ENCODE results near the gene CNPY3.
"Not testable (repeated sequence)": the region's sequence is repeated elsewhere in the genome, so short reads cannot be mapped to it uniquely, and the experiment has no call there.

The CNPY3 gene

DNA sequence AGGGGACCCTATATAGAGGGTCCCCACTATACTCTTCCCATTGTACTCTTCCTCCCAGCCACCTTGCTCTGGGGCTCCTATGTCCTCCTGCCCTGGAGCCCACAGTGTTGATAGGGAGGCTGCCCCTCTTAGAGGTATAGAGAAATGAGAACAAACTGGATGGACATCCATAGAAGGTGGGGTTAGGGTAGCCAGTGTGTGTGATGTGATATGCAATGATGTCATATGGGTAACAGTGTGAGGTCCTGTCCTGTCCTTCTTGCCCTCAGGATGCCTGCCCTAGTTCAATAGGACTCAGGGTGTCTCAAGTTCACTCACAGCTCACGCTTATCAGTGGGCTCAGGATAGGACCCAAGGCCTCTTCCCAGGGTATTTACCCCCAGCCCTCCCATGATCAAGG lies 13.0 kb upstream of the CNPY3 start:
- DNase-seq = no peak

DNA sequence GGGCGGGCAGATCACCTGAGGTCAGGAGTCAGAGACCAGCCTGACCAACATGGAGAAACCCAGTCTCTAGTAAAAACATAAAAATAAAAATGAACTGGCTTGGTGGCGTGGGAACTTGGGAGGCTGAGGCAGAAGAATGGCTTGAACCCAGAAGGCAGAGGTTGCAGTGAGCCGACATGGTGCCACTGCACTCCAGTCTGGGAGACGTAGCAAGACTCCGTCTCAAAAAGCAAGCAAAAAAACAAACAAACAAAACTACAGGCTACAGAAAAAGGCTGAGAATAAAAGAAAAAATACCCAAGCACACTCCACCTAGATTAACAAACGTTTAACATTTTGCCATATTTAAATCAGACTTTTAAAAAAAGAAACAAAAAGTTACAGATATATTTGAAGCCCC lies 7.5 kb upstream of the CNPY3 start:
- DNase-seq = no peak

DNA sequence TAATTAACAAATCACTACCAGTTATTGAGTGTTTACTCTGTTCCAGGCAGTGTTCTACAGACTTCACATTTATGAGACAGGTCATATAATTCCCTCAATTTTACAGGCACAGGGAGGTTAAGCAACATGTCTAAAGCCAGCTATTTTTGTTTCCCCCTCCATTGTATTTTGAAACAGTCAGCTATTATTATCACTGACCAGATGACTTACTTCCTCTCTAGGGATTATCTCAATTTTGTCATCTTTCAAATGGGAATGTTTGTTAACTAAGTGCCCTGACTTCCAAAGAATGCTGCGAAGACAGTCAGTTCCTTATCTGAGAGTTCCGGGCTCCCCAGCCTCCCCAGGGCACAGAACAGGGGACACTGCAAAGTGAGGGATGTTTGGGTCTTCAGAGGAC lies 5.6 kb upstream of the CNPY3 start:
- no peak for DNase-seq

DNA sequence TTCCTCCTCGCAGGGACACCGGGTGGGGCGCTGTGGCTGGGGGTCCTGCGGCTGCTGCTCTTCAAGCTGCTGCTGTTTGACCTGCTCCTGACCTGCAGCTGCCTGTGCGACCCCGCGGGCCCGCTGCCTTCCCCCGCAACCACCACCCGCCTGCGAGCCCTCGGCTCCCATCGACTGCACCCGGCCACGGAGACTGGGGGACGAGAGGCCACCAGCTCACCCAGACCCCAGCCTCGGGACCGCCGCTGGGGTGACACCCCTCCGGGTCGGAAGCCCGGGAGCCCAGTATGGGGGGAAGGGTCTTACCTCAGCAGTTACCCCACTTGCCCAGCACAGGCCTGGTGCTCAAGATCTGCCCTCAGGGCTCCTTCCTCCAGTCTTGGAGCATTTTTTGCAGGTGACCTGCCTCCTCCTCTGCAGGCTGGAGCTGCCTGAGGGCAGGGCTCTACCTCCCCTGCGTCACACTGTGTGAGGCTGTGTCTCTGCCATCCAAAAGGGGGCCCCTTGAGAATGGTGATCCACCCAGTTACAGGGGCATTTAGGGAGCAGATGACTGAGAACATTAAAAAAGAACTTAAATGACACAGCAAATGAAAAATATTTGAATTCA lies 3.9 kb upstream of the CNPY3 start:
- DNase-seq = no peak

DNA sequence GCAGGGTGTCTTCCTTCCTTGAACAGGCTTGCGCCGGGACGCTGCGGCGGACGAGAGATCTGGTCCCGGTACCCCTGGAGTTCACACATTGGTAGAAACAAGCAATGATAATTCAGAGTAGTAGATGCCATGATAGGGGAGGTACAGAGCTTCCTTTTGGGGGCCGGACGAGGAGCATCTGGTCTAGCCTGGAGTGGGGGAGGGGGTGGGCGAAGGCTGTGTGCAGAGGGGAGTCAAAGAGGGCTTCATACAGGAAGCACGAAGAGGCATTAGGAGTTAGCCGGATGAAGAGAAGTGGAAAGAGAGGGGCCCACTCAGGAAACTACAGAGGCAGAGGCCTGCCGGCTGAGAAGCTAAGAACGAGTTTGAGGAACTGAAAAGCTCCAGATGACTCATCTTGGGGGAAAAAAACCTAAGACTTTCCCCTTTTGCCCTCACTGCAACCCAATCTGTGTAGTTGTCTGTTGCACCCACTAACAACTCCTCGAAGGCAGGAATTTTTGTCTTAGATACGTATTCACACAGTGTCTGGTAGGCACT lies 611 bp downstream of the CNPY3 start:
- DNase-seq = peak; percentile 49

DNA sequence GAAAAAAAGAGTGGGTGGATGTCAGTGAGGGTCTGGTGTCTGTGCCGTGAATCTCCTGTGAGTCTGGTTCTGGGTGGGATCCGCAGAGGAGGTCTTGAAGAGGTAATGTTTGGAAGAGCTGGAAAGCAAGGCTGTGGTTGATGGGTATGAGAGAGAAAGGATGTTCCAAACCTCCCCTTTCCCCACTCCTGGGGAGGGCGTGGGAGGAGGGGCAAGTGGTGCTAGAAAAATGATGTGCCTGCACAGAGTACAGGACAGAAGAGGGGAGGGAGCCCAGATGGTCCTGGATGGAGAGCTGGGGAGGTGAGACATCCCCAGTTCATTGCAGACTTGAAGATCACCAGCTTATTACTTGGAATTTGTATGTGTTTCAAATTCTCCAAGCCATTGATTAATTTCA lies 3.1 kb downstream of the CNPY3 start:
- DNase-seq = no peak

DNA sequence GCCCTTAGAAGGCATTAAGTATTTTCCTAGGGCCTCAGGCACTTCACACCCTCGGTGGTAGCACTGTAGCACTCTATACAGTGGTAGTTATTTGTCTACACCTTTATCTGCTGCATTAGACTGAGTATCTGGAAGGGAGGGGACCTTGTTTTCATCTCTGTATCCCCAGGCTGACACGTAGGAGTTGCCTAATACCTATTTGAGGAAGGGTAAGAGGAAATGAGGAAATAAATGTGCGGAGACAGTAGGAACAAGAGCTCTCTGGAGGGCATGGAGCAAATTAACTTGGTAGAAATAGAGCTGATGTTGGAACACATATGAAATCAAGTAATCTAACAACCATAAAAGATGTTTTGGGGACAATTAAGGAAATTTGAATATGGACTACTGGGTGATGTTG lies 3.9 kb downstream of the CNPY3 start:
- DNase-seq = no peak

DNA sequence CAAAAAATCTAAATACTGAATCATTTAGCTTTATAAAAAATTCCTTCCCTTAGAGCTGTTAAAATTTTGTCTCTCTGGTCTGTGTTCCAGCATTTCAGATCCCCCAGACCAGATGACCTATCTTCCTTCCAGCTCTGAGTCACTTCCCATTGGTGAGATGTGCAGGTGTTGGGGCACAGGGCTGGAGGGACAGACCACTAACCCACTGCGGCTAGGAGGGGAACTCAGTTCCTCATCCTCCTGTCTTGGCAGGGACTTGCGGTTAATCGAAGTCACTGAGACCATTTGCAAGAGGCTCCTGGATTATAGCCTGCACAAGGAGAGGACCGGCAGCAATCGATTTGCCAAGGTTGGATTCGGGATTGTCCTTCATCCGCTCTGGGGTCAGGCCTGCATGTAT lies 6.0 kb downstream of the CNPY3 start:
- no peak for DNase-seq

DNA sequence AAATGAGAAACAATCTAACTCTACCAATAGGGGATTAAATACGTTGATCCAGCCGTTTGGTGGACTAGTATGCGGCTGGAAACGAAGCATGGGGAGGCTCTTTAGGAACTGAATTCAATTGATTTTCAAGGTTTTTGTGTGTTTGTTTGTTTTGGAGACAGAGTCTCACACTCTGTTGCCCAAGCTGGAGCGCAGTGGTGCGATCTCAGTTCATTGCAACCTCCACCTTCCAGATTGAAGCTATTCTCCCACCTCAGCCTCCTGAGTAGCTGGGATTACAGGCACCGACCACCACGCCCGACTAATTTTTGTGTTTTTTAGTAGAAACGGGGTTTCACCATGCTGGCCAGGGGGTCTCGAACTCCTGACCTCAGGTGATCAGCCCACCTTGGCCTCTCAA lies 7.1 kb downstream of the CNPY3 start:
- no peak for DNase-seq

DNA sequence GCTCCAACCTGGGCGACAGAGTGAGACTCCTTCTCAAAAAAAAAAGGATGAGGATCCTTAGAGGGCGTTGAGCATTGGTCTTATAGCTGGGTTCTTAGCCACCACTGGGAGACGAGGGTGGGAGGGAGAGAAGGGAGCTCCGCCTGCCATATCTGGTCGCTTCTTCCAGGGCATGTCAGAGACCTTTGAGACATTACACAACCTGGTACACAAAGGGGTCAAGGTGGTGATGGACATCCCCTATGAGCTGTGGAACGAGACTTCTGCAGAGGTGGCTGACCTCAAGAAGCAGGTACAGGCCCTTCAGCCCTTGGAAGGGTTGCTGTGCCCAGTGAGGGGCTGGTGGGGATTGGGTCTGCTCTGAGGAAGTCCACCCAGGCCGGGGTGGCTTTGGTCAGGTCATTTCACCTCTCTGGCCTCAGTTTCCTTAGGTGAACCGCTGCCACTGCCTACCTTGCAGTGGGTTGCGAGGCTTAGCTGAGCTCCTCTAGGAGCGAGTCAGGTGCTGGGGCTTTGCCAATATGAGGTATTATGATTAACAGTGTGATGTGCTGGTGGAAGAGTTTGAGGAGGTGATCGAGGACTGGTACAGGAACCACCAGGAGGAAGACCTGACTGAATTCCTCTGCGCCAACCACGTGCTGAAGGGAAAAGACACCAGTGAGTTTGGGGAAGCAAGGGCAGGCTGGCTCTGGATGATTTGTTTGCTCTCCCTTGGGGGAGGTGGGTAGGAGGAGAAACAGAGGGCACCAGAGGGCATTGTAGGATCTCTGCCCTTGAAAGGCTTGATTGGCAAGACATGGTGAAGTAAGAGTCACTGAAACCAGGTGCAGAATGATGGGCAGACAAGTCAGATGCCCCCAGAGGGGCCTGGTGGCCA lies 8.5 kb downstream of the CNPY3 start:
- no peak for DNase-seq

DNA sequence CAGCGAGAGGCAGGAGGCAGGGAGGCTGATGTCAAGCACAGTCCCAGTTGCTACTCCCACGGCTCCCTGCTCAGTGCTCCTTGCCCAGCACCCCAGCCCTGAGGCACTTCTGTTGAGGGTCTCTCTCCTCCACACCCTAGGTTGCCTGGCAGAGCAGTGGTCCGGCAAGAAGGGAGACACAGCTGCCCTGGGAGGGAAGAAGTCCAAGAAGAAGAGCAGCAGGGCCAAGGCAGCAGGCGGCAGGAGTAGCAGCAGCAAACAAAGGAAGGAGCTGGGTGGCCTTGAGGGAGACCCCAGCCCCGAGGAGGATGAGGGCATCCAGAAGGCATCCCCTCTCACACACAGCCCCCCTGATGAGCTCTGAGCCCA lies 9.1 kb downstream of the CNPY3 start:
- no peak for DNase-seq

DNA sequence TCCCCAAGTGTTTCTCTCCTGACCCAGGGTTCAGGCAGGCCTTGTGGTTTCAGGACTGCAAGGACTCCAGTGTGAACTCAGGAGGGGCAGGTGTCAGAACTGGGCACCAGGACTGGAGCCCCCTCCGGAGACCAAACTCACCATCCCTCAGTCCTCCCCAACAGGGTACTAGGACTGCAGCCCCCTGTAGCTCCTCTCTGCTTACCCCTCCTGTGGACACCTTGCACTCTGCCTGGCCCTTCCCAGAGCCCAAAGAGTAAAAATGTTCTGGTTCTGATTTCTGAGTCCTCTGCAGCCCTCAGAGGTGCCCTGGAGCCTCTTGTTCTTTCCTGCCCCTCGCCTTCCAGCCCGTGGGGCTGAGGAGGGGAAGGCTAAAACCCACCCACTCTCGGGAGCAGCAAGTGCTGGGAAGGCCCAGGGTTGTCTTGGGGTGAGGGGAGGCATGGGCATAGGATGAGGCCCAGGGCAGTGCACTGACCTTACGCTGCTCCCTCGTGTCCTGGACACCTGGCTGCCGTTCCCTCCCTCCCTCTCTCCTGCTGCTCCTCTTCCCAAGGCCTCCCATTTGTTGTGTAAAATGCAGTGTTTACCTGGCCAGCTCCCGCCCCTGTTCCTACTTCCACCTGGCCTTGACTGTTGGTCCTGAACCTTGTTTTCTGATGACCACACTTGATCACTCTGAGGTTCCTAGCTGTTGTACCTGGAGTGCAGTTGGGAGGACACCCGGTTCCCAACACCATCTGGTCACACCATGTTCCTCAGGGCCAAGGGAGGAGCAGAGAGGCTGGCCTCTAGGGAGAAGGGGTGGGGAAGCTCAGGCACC lies 9.9 kb downstream of the CNPY3 start:
- DNase-seq = no peak

DNA sequence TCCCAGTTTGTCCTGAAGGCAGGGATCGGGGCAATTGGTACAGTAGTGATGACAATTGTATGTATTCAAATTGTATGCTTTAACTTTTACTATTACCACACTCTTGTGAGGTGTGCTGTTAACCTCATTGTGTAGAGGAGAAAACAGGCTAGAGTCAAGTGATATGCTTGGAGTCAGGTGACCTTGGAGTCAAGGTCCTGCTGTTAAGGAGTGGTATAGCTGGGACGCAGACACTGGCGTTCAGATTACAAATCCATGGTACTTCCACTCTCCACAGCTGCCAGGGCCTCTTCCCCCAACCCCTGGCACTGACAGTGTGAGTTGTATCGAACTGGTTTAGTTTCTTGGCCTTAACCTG lies 10.5 kb downstream of the CNPY3 start:
- DNase-seq = no peak

DNA sequence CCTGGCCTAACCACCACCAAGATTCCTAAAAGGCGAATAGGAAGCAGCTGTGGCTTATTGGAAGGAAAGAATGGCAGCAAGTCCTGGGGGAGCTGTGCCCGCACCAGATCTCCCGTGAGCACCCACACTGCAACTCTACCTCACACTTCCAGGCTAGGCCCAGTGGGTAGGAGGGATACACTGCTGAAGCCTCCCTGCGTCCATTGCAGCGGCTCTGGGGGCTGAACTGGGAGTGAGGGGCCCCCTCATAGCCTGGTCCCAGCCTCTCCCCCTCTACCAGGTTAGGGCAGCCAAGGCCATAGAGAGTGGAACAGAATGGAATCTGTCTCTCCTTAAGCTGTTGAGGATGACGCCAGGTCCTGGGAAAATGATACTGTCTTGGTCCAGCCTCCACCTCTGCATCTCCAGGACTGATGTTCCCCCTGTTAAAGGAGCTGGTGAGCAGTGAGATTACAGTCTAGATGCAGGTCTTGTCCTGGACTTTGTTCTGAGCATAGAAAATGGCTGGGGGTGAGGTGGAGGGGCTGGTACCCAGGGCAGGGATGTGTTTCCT lies 11.3 kb downstream of the CNPY3 start:
- DNase-seq = no peak

DNA sequence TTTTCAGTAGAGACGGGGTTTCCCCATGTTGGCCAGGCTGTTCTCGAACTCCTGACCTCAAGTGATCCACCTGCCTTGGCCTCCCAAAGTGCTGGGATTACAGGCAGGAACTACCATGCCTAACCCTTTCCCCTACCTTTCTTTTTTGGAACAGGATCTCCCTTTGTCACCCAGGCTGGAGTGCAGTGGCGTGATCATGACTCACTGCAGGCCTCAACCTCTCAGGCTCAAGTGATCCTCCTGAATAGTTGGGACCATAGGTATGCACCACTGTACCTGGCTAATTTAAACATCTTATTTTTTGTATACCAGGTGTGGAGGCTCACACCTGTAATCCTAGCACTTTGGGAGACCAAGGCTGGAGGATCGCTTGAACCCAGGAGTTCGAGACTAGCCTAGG lies 12.1 kb downstream of the CNPY3 start:
- not testable (repeated sequence) for DNase-seq

DNA sequence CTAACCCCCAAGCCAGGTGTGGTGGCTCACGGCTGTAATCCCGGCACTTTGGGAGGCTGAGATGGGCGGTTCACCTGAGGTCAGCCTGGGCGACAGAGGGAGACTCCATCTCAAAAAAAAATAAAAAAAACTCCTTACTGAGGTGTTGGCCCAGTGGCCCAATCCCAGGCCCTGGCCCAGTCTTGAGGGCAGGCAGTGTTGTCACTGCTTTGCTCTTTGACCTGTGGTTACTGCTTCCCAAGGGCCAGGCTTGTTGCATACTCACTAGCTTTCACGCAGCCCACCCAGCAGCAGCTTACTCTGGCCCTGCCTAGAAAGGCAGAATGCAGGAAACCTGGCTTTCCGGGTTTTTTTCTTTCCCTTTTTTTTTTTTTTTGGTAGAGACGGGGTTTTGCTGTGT lies 13.2 kb downstream of the CNPY3 start:
- no peak for DNase-seq

DNA sequence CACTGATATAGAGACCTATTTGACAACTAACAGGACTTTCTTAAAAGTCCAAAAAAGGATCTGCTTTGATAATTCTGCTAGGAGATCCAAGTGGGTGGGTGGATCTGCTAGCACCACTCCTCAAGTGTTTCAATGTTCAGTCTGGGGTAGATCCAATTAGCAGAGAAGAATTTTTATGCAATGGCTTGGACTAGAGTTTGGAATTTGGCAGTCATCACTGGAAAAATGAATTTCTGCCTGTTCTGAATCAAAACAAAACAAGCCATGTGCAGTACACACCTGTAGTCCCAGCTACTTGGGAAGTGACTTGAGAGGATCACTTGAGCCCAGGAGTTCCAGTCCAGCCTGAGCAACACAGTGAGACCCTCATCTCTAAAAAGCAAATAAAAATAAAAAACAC lies 18.7 kb downstream of the CNPY3 start:
- no peak for DNase-seq

DNA sequence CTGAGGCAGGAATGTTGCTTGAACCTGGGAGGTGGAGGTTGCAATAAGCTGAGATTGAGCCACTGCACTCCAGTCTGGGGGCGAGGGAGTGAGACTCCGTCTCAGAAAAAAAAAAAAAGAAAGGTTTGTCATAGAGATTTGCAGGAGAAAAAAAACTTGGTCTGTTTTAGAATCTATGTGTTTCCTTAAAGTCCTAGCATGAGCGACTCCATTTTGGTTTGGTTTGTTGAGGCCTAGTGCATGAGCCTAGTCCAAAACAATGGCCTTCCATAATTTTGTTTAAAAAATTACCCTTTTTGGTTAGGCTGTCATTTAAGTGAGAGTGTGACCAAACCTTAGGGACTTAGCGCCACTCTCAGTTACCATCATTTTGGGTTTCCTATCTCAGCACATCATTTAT lies 23.1 kb downstream of the CNPY3 start:
- no peak for DNase-seq

DNA sequence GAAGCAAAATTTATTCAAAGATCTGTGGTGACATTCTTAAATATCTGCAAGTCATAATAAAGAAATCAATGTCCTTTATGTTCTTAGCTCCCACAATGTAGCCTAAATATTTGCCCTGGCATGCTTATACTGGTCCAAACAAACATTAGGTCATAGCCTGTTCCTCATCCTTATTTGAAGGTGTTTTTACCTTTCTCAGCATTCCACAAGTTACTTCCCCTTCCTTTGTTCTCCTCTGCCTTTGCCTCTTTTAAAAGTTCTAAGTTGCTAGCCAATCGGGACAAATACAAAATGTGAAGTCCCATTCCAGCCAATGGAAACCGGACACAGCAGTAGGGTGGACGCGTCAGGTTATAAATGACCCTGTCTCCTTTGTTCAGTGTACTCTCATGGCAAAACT lies 25.1 kb downstream of the CNPY3 start:
- not testable (repeated sequence) for DNase-seq

DNA sequence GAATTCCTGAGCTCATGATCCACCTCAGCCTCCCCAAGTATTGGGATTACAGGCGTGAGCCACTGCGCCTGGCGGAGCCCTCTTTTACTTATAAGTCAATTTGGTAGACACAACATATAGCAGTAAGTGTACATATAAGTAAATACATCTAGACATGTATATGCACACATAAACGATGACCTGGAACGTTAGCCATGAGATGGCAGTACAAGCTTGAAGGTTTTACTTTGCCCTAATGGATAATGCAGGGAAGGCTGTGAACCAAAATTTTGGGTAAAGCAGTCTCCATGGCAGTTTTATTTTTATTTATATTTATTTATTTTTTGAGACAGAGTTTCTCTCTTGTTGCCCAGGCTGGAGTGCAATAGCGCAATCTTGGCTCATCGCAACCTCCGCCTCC lies 28.8 kb downstream of the CNPY3 start:
- DNase-seq = no peak

DNA sequence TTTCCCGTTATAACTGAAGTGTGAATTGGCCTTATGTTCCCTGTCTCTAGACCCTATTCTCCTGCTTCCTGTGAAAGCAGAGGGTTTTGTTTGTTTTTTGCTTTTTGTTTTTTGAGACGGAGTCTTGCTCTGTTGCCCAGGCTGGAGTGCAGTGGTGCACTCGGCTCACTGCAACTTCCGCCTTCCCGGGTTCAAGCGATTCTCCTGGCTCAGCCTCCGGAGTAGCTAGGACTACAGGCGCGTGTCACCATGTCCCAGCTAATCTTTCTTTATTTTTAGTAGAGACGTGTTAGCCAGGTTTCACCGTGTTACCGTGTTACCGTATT lies 30.6 kb downstream of the CNPY3 start:
- no peak for DNase-seq

DNA sequence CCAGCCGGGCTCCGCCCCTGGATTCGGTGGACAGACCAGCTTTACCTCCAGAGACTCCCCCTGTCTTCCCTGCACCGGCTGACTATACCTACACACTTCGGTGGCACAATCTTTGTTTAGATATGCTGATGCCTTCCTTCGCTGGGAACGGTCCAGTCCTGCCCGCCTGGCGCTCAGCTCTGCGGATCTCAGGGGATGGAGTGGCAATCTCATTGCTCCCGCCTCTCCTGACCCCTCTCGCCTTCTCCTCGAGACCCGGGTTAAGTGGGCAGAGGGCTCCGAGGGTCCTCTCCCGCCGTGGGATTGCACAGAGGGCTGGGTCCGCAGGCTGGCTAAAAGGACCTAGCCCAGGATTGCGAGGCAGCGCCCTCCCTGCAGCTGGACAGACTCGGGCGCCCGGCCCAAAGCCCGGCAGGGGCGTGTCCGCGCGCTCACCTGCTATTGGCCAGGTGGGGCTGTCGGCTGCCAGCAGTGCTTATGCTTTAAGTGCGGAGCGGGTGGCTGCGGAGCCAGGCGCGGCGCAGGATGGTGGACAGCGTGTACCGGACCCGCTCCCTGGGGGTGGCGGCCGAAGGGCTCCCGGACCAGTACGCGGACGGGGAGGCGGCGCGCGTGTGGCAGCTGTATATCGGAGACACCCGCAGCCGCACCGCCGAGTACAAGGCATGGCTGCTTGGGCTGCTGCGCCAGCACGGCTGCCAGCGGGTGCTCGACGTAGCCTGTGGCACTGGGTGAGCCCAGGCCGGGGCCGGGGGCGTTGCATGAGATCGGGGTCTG lies 31.2 kb downstream of the CNPY3 start, which contains the start of gene GNMT:
GNMT (plus strand) TSS at position 512 of the 777 bp plus-strand sequence; CDS start at position 526, 14 bp downstream.
- DNase-seq = peak; percentile 44

DNA sequence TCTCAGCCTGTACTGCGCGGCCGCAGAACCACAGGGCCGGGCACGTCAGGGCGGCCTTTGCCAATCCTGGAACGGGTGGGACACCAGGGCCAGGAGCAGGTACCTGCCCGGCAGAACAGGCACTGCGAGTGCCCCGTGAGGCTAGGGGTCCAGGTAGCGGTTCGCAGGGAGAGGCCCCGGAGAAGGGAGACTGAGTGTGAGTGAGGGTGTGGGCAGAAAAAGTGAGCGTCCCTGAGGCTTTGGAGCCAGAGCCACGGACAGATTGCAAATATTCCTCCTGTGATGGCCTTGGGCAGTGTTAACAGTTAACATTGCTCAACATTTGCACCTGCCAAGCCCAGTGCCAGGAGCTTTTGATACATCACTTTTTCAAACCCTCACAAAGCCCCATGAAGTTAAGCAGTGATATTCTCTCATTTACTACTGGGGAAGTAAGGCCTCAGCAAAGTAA lies 31.8 kb downstream of the CNPY3 start:
- no peak for DNase-seq

Measured in activated CD8-positive, alpha-beta memory T cell treated with anti-CD3 and anti-CD28 coated beads, Interleukin-2, amount 50 U/mL, for 4 hours (primary cell).